IMR-90 (cell line): Measurements from ENCODE around the gene MVP. TPM values are rescaled to one million over a fixed set of nuclear protein-coding genes. Genes with fewer than 3 reads are reported as not detected.
A peak's percentile ranks its signal among the peaks of the same experiment; 100 is the strongest.

Experiments used
- ATAC-seq: fragments of 200-7000 bp; cut with Tn5 transposase; 2 replicates; pipeline ENCODE4 v1.9.1; 2020; ENCODE audit warnings: low read depth, mild to moderate bottlenecking, moderate library complexity
- BruUV-seq: library from RNA; stranded (reverse); fragments of 400-500 nt; replicated peaks from 2 replicates; lab custom pipeline; 2021; lab: Mats Ljungman, UMichigan
- CTCF ChIA-PET: fragments of 300-600 bp; formaldehyde crosslinking; extraction: SDS; loops from one replicate; lab custom pipeline; 2021; ENCODE audit warnings: antibody characterized with exemption; lab: Yijun Ruan, JAX
- POLR2A ChIA-PET: fragments of 300-600 bp; sonication (Branson Sonifier 250); formaldehyde crosslinking; loops from one replicate; lab custom pipeline; 2022; ENCODE audit warnings: antibody characterized with exemption; ENCODE audit not compliant: unreplicated experiment; lab: Charles Lee
- DNase-seq: peaks from one replicate; pipeline ENCODE4 v3.0.0; 2013
- H2AFZ ChIP-seq: replicated peaks from 2 replicates; pipeline ENCODE3; 2013; ENCODE audit warnings: low read length, mild to moderate bottlenecking; ENCODE audit not compliant: poor library complexity
- H2AK5ac ChIP-seq: 2 replicates; pipeline ENCODE4 v1.6.1; 2013; ENCODE audit warnings: low read depth, low read length, inconsistent platforms
- H2AK9ac ChIP-seq: replicated peaks from 2 replicates; pipeline ENCODE3; 2013; ENCODE audit warnings: mild to moderate bottlenecking, low read depth, low read length, moderate library complexity; ENCODE audit not compliant: poor library complexity
- H2BK120ac ChIP-seq: 2 replicates; pipeline ENCODE4 v1.6.1; 2013; ENCODE audit warnings: low read depth, low read length, inconsistent platforms
- H2BK15ac ChIP-seq: 3 replicates; pipeline ENCODE4 v1.6.1; 2013; ENCODE audit warnings: low read depth, low read length, inconsistent platforms
- H2BK20ac ChIP-seq: 2 replicates; pipeline ENCODE4 v1.6.1; 2013; ENCODE audit warnings: low read depth, mild to moderate bottlenecking, inconsistent platforms, low read length, moderate library complexity
- H2BK5ac ChIP-seq: 2 replicates; pipeline ENCODE4 v1.6.1; 2013; ENCODE audit warnings: mild to moderate bottlenecking, low read depth, low read length, inconsistent platforms; ENCODE audit not compliant: poor library complexity, severe bottlenecking
- H3K14ac ChIP-seq: replicated peaks from 2 replicates; pipeline ENCODE4 v1.6.1; 2013; ENCODE audit warnings: low read depth, low read length, inconsistent platforms
- H3K18ac ChIP-seq: 2 replicates; pipeline ENCODE4 v1.6.1; 2013; ENCODE audit warnings: low read depth, low read length, control low read depth
- H3K23ac ChIP-seq: 2 replicates; pipeline ENCODE4 v1.6.1; 2013; ENCODE audit warnings: low read depth, low read length, inconsistent platforms
- H3K27ac ChIP-seq: 2 replicates; pipeline ENCODE4 v1.5.1; 2013; ENCODE audit warnings: mild to moderate bottlenecking, control low read depth, low read length; ENCODE audit not compliant: insufficient read depth
- H3K27me3 ChIP-seq: 2 replicates; pipeline ENCODE4 v1.6.1; 2013; ENCODE audit warnings: low read length; ENCODE audit not compliant: control insufficient read depth, insufficient read depth
- H3K36me3 ChIP-seq: 2 replicates; pipeline ENCODE4 v1.6.1; 2013; ENCODE audit warnings: low read length, mixed read lengths; ENCODE audit not compliant: control insufficient read depth, insufficient read depth
- H3K4ac ChIP-seq: 2 replicates; pipeline ENCODE4 v1.6.1; 2013; ENCODE audit warnings: low read depth, low read length, inconsistent platforms
- H3K4me1 ChIP-seq: 2 replicates; pipeline ENCODE4 v1.6.1; 2013; ENCODE audit warnings: low read length, mixed read lengths; ENCODE audit not compliant: control insufficient read depth, insufficient read depth
- H3K4me2 ChIP-seq: 2 replicates; pipeline ENCODE4 v1.6.1; 2013; ENCODE audit warnings: low read depth, mild to moderate bottlenecking, control low read depth, low read length, moderate library complexity
- H3K4me3 ChIP-seq: 2 replicates; pipeline ENCODE4 v1.5.1; 2013; ENCODE audit warnings: low read depth, mild to moderate bottlenecking, control low read depth, low read length, moderate library complexity; ENCODE audit not compliant: insufficient read depth
- H3K56ac ChIP-seq: 2 replicates; pipeline ENCODE4 v1.6.1; 2013; ENCODE audit warnings: low read length, inconsistent platforms; ENCODE audit not compliant: insufficient read depth; ENCODE audit errors: extremely low read depth
- H3K79me1 ChIP-seq, 2 experiments: 2 replicates each; pipeline ENCODE4 v1.6.1; 2013; ENCODE audit warnings: low read length in 2 of 2, inconsistent platforms in 1 of 2, low read depth in 1 of 2
- H3K9ac ChIP-seq: 2 replicates; pipeline ENCODE4 v1.6.1; 2013; ENCODE audit warnings: low read depth, low read length, control low read depth
- H3K9me1 ChIP-seq: 2 replicates; pipeline ENCODE4 v1.6.1; 2013; ENCODE audit warnings: low read length, inconsistent platforms; ENCODE audit not compliant: insufficient read depth
- H3K9me3 ChIP-seq: 2 replicates; pipeline ENCODE4 v1.6.1; 2013; ENCODE audit warnings: low read length; ENCODE audit not compliant: control insufficient read depth, insufficient read depth
- H4K20me1 ChIP-seq: 2 replicates; pipeline ENCODE4 v1.6.1; 2013; ENCODE audit warnings: low read length, inconsistent platforms; ENCODE audit not compliant: insufficient read depth
- H4K5ac ChIP-seq: 2 replicates; pipeline ENCODE4 v1.6.1; 2013; ENCODE audit warnings: mild to moderate bottlenecking, low read depth, low read length, control low read depth
- H4K8ac ChIP-seq, 2 experiments: 2 replicates each; pipeline ENCODE4 v1.6.1; 2013; ENCODE audit warnings: low read depth in 2 of 2, low read length in 2 of 2, control low read depth in 1 of 2, inconsistent platforms in 1 of 2
- H4K91ac ChIP-seq: 2 replicates; pipeline ENCODE4 v1.6.1; 2013; ENCODE audit warnings: low read depth, low read length, inconsistent platforms; ENCODE audit not compliant: insufficient read depth
- BHLHE40 ChIP-seq: fragments of 150-350 bp; IDR thresholded peaks from 2 replicates; pipeline ENCODE4 v1.6.1; 2016; ENCODE audit warnings: mild to moderate bottlenecking, low read depth, low read length
- CTCF ChIP-seq: conservative IDR thresholded peaks from 2 replicates; pipeline ENCODE4 v1.5.1; 2012; ENCODE audit warnings: mild to moderate bottlenecking, low read depth, low read length, improper control_type of control experiment
- ELK1 ChIP-seq: fragments of 150-350 bp; IDR thresholded peaks from 2 replicates; pipeline ENCODE4 v1.6.1; 2016; ENCODE audit warnings: low read depth, mild to moderate bottlenecking, low read length, moderate library complexity, borderline replicate concordance
- MAZ ChIP-seq: IDR thresholded peaks from 2 replicates; pipeline ENCODE4 v1.6.1; 2012; ENCODE audit warnings: low read depth, mild to moderate bottlenecking, low read length, improper control_type of control experiment, moderate library complexity, borderline replicate concordance
- MXI1 ChIP-seq: IDR thresholded peaks from 2 replicates; pipeline ENCODE4 v1.6.1; 2012; ENCODE audit warnings: low read depth, mild to moderate bottlenecking, low read length, moderate library complexity, borderline replicate concordance
- POLR2A ChIP-seq: IDR thresholded peaks from 2 replicates; pipeline ENCODE4 v1.6.1; 2012; ENCODE audit warnings: mild to moderate bottlenecking, low read depth, low read length
- RCOR1 ChIP-seq: IDR thresholded peaks from 2 replicates; pipeline ENCODE4 v1.6.1; 2012; ENCODE audit warnings: mild to moderate bottlenecking, low read length, improper control_type of control experiment; ENCODE audit not compliant: insufficient replicate concordance
- USF2 ChIP-seq: fragments of 150-350 bp; IDR thresholded peaks from 2 replicates; pipeline ENCODE4 v1.6.1; 2017; ENCODE audit warnings: mild to moderate bottlenecking, antibody characterized with exemption, low read length, low read depth
- WGBS, 2 experiments: methylation state at CpG; one replicate each; pipeline versions ENCODE4 v1.1.5 to v1.1.7; 2013; ENCODE audit warnings: missing lambda C conversion rate in 2 of 2; ENCODE audit not compliant: insufficient read length in 1 of 2; ENCODE audit errors: extremely low coverage in 2 of 2; 5-methylcytosine and 5-hydroxymethylcytosine counted together
- dilution Hi-C: fragments of 300-500 bp; cut with HindIII; formaldehyde crosslinking; loops from one replicate; pipeline ENCODE4 v1.14.3; 2018; ENCODE audit warnings: low sequenced_read_pairs; ENCODE audit not compliant: unreplicated experiment
- in situ Hi-C: fragments of 300-500 bp; cut with MboI; formaldehyde crosslinking; loops from 3 replicates; pipeline ENCODE4 v1.14.3; 2019; ENCODE audit warnings: low sequenced_read_pairs, inconsistent platforms, mixed read lengths
- intact Hi-C: fragments of 100-400 bp; cut with micrococcal nuclease; formaldehyde crosslinking; loops from 2 replicates; pipeline ENCODE4 v1.10.0; 2022
- polyA plus RNA-seq, 3 experiments: library from polyadenylated mRNA; depleted of rRNA; stranded (reverse); fragments of >200 nt; gene quantifications; 2 replicates each; pipeline ENCODE4 v1.2.3, GENCODE V29; 2012; ENCODE audit warnings: low replicate concordance in 1 of 3
- total RNA-seq: library from RNA; depleted of rRNA; stranded (reverse); fragments of >200 nt; gene quantifications from 2 replicates; pipeline ENCODE4 v1.2.3, GENCODE V29; 2012

MVP gene
- total and polyA plus RNA-seq, 2 of the 4 experiments (the other 2 are of a cell fraction) = 204 to 319 TPM

GRCh38 chr16:29805232-29806098 lies 14.8 kb upstream of the MVP start:
- H3K27ac ChIP-seq = peak overlapping the region; percentile 96
- CTCF ChIA-PET = interaction anchor here (1.3 kb wide), 1 partner anchor 15 kb away, joined by 3 read pairs; the partner anchor contains the start of gene KIF22

More at GRCh38 chr16:29805232-29806098, 14.8 kb upstream of the MVP start:
- Histone ChIP-seq H3K4me2 (peak overlapping the region; percentile 94), H3K56ac (peak overlapping the region; percentile 82), H3K23ac (peak overlapping the region; percentile 77; the same call in 1 of the 2 replicates), H3K9ac (peak overlapping the region; percentile 97), H2AK5ac (peak overlapping the region; percentile 100), H4K5ac (peak overlapping the region; percentile 97), H3K27me3 (no peaks in the 10 kb centered on the region), H4K91ac (peak overlapping the region; percentile 96), H2AFZ (peak overlapping the region; percentile 89), H3K4me1 (peaks cover 15% of the 10 kb centered on the region), H2BK120ac (peak overlapping the region; percentile 75), H2BK20ac (no peak overlapping the region), H4K8ac (peak overlapping the region; percentile 97 to 99), H3K9me3 (no peaks in the 10 kb centered on the region), H3K4ac (peak overlapping the region; percentile 98), H3K4me3 (peak overlapping the region; percentile 79), H4K20me1 (peaks cover 19% of the 10 kb centered on the region), H2BK15ac (no peak overlapping the region; the same call in 2 of the 3 replicates), H3K9me1 (0 out of 2 replicates have a peak, but pooled peaks cover 3% of the 10 kb centered on the region), H2BK5ac (peak overlapping the region; percentile 96), H3K36me3 (peaks cover 24% of the 10 kb centered on the region), H3K79me1 (peaks cover 4 to 35% of the 10 kb centered on the region in 2 experiments; a peak in 3 of 4 replicates), H2AK9ac (peak overlapping the region; percentile 99), H3K18ac (peak overlapping the region; percentile 58), H3K14ac (peak overlapping the region; percentile 99)
- POLR2A ChIA-PET = interaction anchor here (1.1 kb wide), 1 partner anchor 8 kb away, joined by 5 read pairs; no protein-coding TSS in a partner anchor
- ATAC-seq (peak; percentile 69), DNase-seq (peak; percentile 97)
- BruUV-seq = no TSS peak
- dilution Hi-C loops (no loop called here), in situ Hi-C loops (no loop called here), intact Hi-C loops (loop anchor here (1.0 kb wide), 1 partner anchor 105 kb away; no protein-coding TSS in a partner anchor)
- TF ChIP-seq RCOR1 = no peak
- no peak for TF ChIP-seq ELK1
- TF ChIP-seq CTCF = no peak
- peak; percentile 46; the same call in 1 of the 2 replicates for TF ChIP-seq USF2
- TF ChIP-seq POLR2A = peak; percentile 77; the same call in 1 of the 2 replicates
- peak; percentile 99 for TF ChIP-seq MAZ
- TF ChIP-seq MXI1 = peak; percentile 58; the same call in 1 of the 2 replicates
- TF ChIP-seq BHLHE40 = 0 out of 2 replicates have a peak, but pooled peaks have one; percentile 32
- WGBS, 2 experiments = 1% methylated on average over 34 of the region's 103 CpGs; no CpG with 5 or more reads in 1 of the 2 experiments
